ENCODE measurements around the gene PLCH1. TPM values are rescaled to one million over a fixed set of nuclear protein-coding genes. Genes with fewer than 3 reads are reported as not detected.

The PLCH1 gene
- polyA plus RNA-seq, 1 donor (not counting 4 experiments of a cell fraction or from before 2014, with no cell fraction given) = 0.05 TPM

GRCh38 chr3:155335724-155336354, 409.0 kb downstream of the PLCH1 start:
- dilution Hi-C loops (cut with MboI; ENCODE audit: extremely low pct_ligation_motif_present, low sequenced_read_pairs) = loop anchor here (25.0 kb wide), 1 partner anchor 549 kb away; no protein-coding TSS in a partner anchor
- Histone ChIP-seq H3K4me1 (ENCODE audit: control insufficient read depth, extremely low read depth, insufficient read depth, low read length) (no peaks in the 10 kb centered on the region), H3K9me1 (ENCODE audit: control insufficient read depth, extremely low read depth, insufficient read depth, low read length) (no peaks in the 10 kb centered on the region), H3K9ac (ENCODE audit: control insufficient read depth, extremely low read depth, insufficient read depth, low read length) (no peak overlapping the region), H3K4me2 (ENCODE audit: control insufficient read depth, extremely low read depth, insufficient read depth, low read depth, low read length) (no peak overlapping the region), H3K79me2 (ENCODE audit: control insufficient read depth, insufficient read depth, low read length) (no peaks in the 10 kb centered on the region), H3K27me3 (ENCODE audit: control insufficient read depth, extremely low read depth, insufficient read depth, low read length) (no peaks in the 10 kb centered on the region), H4K20me1 (ENCODE audit: control insufficient read depth, extremely low read depth, insufficient read depth, low read length) (no peaks in the 10 kb centered on the region), H3K36me3 (ENCODE audit: control insufficient read depth in 2 of 2, extremely low read depth in 1 of 2, insufficient read depth in 2 of 2, low read length in 2 of 2) (no peaks in the 10 kb centered on the region), H2AFZ (ENCODE audit: control insufficient read depth, low read length) (no peak overlapping the region), H3K27ac (ENCODE audit: control insufficient read depth, insufficient read depth, low read length) (no peak overlapping the region), H3K4me3 (ENCODE audit: control insufficient read depth in 2 of 3, extremely low read depth in 1 of 3, insufficient read depth in 2 of 3, low read depth in 1 of 3, low read length in 3 of 3) (no peak overlapping the region), H3K9me3 (ENCODE audit: control insufficient read depth, low read depth, low read length) (no peaks in the 10 kb centered on the region)
- TF ChIP-seq CTCF (optimal IDR thresholded peaks at IDR 0.05 in 1 of 3, IDR thresholded peaks at IDR 0.05 in 1 of 3, conservative IDR thresholded peaks at IDR 0.05 in 1 of 3; ENCODE audit: extremely low read depth in 1 of 3, insufficient read depth in 2 of 3, low read length in 3 of 3) (no peak), EZH2 (IDR thresholded peaks at IDR 0.05; ENCODE audit: low read length) (no peak)
- FAIRE-seq (no peak), DNase-seq (ENCODE audit: low read depth, low spot score) (no peak)

DNA sequence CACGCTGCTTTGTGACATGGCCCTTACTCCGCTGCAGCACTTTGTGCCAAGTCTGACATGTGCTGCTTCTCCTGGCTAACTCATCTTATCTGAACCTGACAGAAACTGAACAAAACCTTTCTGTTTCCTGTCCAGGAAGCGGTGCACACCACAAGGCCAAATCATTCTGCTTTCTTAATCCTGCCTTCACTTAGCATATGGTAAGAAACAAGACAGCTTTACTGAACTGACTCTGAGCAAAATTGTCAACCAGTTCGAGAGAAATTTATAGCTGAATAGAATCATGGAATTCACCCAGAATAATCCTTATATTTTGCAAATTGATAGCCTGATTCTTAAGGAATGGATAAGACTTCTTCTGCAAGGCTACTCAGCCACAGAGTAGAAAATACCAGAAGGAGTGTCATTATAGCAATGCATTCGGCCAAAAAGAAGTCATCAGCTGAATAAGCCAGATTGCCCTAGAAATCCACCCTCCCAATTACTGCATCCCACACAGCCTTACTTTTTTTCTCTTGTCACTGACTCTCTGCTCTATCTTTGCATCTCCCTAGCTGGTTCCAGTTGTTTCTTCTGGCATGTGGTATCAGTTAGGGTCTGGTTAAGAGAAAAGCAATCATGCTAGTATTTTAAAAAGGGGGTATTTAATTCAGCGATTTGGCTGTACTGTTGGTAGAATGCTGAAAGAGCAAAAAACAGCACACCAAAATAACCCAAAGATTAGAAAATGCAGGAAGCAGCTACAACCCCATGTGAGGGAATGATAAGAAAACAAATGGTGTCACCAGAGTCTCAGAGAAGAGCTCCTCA, 409.8 kb downstream of the PLCH1 start:
- H4K20me1 ChIP-seq (ENCODE audit: control insufficient read depth, extremely low read depth, insufficient read depth, low read length) = no peaks in the 10 kb centered on the region
- H2AFZ ChIP-seq (ENCODE audit: control insufficient read depth, low read length) = no peak overlapping the region
- H3K36me3 ChIP-seq (ENCODE audit: control insufficient read depth in 2 of 2, extremely low read depth in 1 of 2, insufficient read depth in 2 of 2, low read length in 2 of 2) = no peaks in the 10 kb centered on the region
- no peak overlapping the region for H3K4me3 ChIP-seq (ENCODE audit: control insufficient read depth in 2 of 3, extremely low read depth in 1 of 3, insufficient read depth in 2 of 3, low read depth in 1 of 3, low read length in 3 of 3)
- H3K27me3 ChIP-seq (ENCODE audit: control insufficient read depth, extremely low read depth, insufficient read depth, low read length) = no peaks in the 10 kb centered on the region
- no peaks in the 10 kb centered on the region for H3K9me1 ChIP-seq (ENCODE audit: control insufficient read depth, extremely low read depth, insufficient read depth, low read length)
- no peaks in the 10 kb centered on the region for H3K79me2 ChIP-seq (ENCODE audit: control insufficient read depth, insufficient read depth, low read length)
- no peak overlapping the region for H3K4me2 ChIP-seq (ENCODE audit: control insufficient read depth, extremely low read depth, insufficient read depth, low read depth, low read length)
- dilution Hi-C loops (cut with MboI; ENCODE audit: extremely low pct_ligation_motif_present, low sequenced_read_pairs) = loop anchor here (25.0 kb wide), 1 partner anchor 548 kb away; no protein-coding TSS in a partner anchor
- no peak overlapping the region for H3K9ac ChIP-seq (ENCODE audit: control insufficient read depth, extremely low read depth, insufficient read depth, low read length)
- H3K27ac ChIP-seq (ENCODE audit: control insufficient read depth, insufficient read depth, low read length) = no peak overlapping the region
- H3K9me3 ChIP-seq (ENCODE audit: control insufficient read depth, low read depth, low read length) = no peaks in the 10 kb centered on the region
- no peak for DNase-seq (ENCODE audit: low read depth, low spot score)
- TF ChIP-seq EZH2 (IDR thresholded peaks at IDR 0.05; ENCODE audit: low read length) (no peak), CTCF (optimal IDR thresholded peaks at IDR 0.05 in 1 of 3, IDR thresholded peaks at IDR 0.05 in 1 of 3, conservative IDR thresholded peaks at IDR 0.05 in 1 of 3; ENCODE audit: extremely low read depth in 1 of 3, insufficient read depth in 2 of 3, low read length in 3 of 3) (no peak)
- H3K4me1 ChIP-seq (ENCODE audit: control insufficient read depth, extremely low read depth, insufficient read depth, low read length) = no peaks in the 10 kb centered on the region
- FAIRE-seq = no peak
